ENCODE results near the gene EGLN1.
A peak's percentile ranks its signal among the peaks of the same experiment; 100 is the strongest.

EGLN1 gene

GRCh38 chr1:231326248-231326647 is 95.8 kb downstream of the EGLN1 start:
- no peak for FAIRE-seq
- no peak for DNase-seq (ENCODE audit: insufficient read length, low spot score)
- no peak for TF ChIP-seq POLR2A (IDR thresholded peaks at IDR 0.05; ENCODE audit: low read depth, low read length)

GRCh38 chr1:231324660-231325059 is 97.4 kb downstream of the EGLN1 start:
- no peak for FAIRE-seq
- no peak for DNase-seq (ENCODE audit: insufficient read length, low spot score)
- no peak for TF ChIP-seq POLR2A (IDR thresholded peaks at IDR 0.05; ENCODE audit: low read depth, low read length)

GRCh38 chr1:231322880-231323530 is 99.1 kb downstream of the EGLN1 start:
- DNase-seq (ENCODE audit: insufficient read length, low spot score) (no peak), FAIRE-seq (no peak)
- TF ChIP-seq POLR2A (IDR thresholded peaks at IDR 0.05; ENCODE audit: low read depth, low read length): no peak

GRCh38 chr1:231319080-231319479 is 103.0 kb downstream of the EGLN1 start:
- DNase-seq (ENCODE audit: insufficient read length, low spot score) (no peak), FAIRE-seq (no peak)
- no peak for TF ChIP-seq POLR2A (IDR thresholded peaks at IDR 0.05; ENCODE audit: low read depth, low read length)

GRCh38 chr1:231318568-231318967 is 103.5 kb downstream of the EGLN1 start:
- FAIRE-seq: no peak
- no peak for TF ChIP-seq POLR2A (IDR thresholded peaks at IDR 0.05; ENCODE audit: low read depth, low read length)
- no peak for DNase-seq (ENCODE audit: insufficient read length, low spot score)

- DNase-seq (ENCODE audit: insufficient read length, low spot score) (no peak), FAIRE-seq (no peak)
- TF ChIP-seq POLR2A (IDR thresholded peaks at IDR 0.05; ENCODE audit: low read depth, low read length): no peak
Measured at GRCh38 chr1:231318015-231318355, 104.1 kb downstream of the EGLN1 start.

GRCh38 chr1:231317306-231318014 is 104.6 kb downstream of the EGLN1 start:
- no peak for TF ChIP-seq POLR2A (IDR thresholded peaks at IDR 0.05; ENCODE audit: low read depth, low read length)
- FAIRE-seq (no peak), DNase-seq (ENCODE audit: insufficient read length, low spot score) (no peak)

- FAIRE-seq (no peak), DNase-seq (ENCODE audit: insufficient read length, low spot score) (peak; percentile 35)
- no peak for TF ChIP-seq POLR2A (IDR thresholded peaks at IDR 0.05; ENCODE audit: low read depth, low read length)
Measured at GRCh38 chr1:231315887-231316286, 106.2 kb downstream of the EGLN1 start.
